Uterus (tissue), 4 donors: Measurements from ENCODE around the gene RBM27. TPM values are rescaled to one million over a fixed set of nuclear protein-coding genes. Genes with fewer than 3 reads are reported as not detected.
"Not testable (repeated sequence)": the region's sequence is repeated elsewhere in the genome, so short reads cannot be mapped to it uniquely, and the experiment has no call there.

Experiments
- DNase-seq, 2 donors: peaks; one replicate each; pipeline ENCODE4 v3.0.0-alpha.2; 2019 to 2020
- H3K27ac ChIP-seq, 2 donors: fragments of 200-600 bp; sonication (generic); 1 replicate in 1 of 2; 2 replicates in 1 of 2; pipeline ENCODE4 v1.5.1; 2016 to 2018
- H3K27me3 ChIP-seq, 2 donors: fragments of 200-600 bp; sonication (generic); one replicate each; pipeline ENCODE4 v1.5.1; 2018 to 2019; ENCODE audit warnings: control low read depth in 1 of 2
- H3K36me3 ChIP-seq, 2 donors: fragments of 200-600 bp; sonication (generic); one replicate each; pipeline ENCODE4 v1.5.1; 2019; ENCODE audit warnings: control low read depth in 1 of 2
- H3K4me1 ChIP-seq, 2 donors: fragments of 200-600 bp; sonication (generic); one replicate each; pipeline ENCODE4 v1.5.1; 2018 to 2019; ENCODE audit warnings: control low read depth in 1 of 2
- H3K4me3 ChIP-seq, 2 donors: fragments of 200-600 bp; sonication (generic); 1 replicate in 1 of 2; 2 replicates in 1 of 2; pipeline ENCODE4 v1.5.1; 2018 to 2019; ENCODE audit warnings: mild to moderate bottlenecking in 1 of 2
- H3K9me3 ChIP-seq, 2 donors: fragments of 200-600 bp; sonication (generic); one replicate each; pipeline ENCODE4 v1.5.1; 2019; ENCODE audit warnings: control low read depth in 1 of 2
- CTCF ChIP-seq, 4 experiments: fragments of 200-600 bp in 2 of 4; fragments of 450-650 bp in 2 of 4; sonication (generic) in 2 of 4; IDR thresholded peaks; one replicate each; pipeline ENCODE4 v1.5.1; 2016 to 2019; ENCODE audit warnings: antibody characterized with exemption in 4 of 4, mild to moderate bottlenecking in 2 of 4, moderate library complexity in 1 of 4
- POLR2A ChIP-seq, 2 donors: fragments of 450-650 bp; IDR thresholded peaks; one replicate each; pipeline ENCODE4 v1.6.1; 2016; ENCODE audit warnings: antibody characterized with exemption in 2 of 2, mild to moderate bottlenecking in 1 of 2, moderate library complexity in 1 of 2
- intact Hi-C: fragments of 100-400 bp; cut with DNase I; formaldehyde crosslinking; loops from one replicate; pipeline ENCODE4 v1.15.1; 2023; ENCODE audit warnings: low total_unique reads
- total RNA-seq, 4 donors: library from RNA; depleted of rRNA in 3 of 4; stranded (reverse); fragments of >200 nt in 3 of 4; gene quantifications; one replicate each; pipeline versions ENCODE4 v1.1.0 to v1.2.4, GENCODE V29; 2014 to 2023
- donor health status: DM: yes; HTN: yes; CAD: no.

The RBM27 gene
- total RNA-seq, 4 donors from 2014 or later = 18.8 to 53.9 (median 29.6) TPM

GRCh38 chr5:146208916-146209522 is 5.6 kb downstream of the RBM27 start:
- Histone ChIP-seq H3K27me3 (no peaks in the 10 kb centered on the region), H3K4me3 (no peak overlapping the region), H3K27ac (no peak overlapping the region), H3K4me1 (peaks cover 6 to 9% of the 10 kb centered on the region in 2 donors), H3K9me3 (no peaks in the 10 kb centered on the region), H3K36me3 (no peaks in the 10 kb centered on the region)
- TF ChIP-seq POLR2A (IDR thresholded peaks at IDR 0.05) (no peak), CTCF (IDR thresholded peaks at IDR 0.05) (no peak)
- intact Hi-C loops = no loop called here
- no peak for DNase-seq

GRCh38 chr5:146209714-146210113 is 6.3 kb downstream of the RBM27 start:
- no peak overlapping the region for H3K27ac ChIP-seq
- H3K4me3 ChIP-seq = no peak overlapping the region
- no peak for DNase-seq
- H3K9me3 ChIP-seq = no peaks in the 10 kb centered on the region
- H3K4me1 ChIP-seq = peaks cover 5 to 9% of the 10 kb centered on the region in 2 donors
- no peak for TF ChIP-seq CTCF (IDR thresholded peaks at IDR 0.05)
- TF ChIP-seq POLR2A (IDR thresholded peaks at IDR 0.05) = no peak
- H3K36me3 ChIP-seq = no peaks in the 10 kb centered on the region
- H3K27me3 ChIP-seq = no peaks in the 10 kb centered on the region
- intact Hi-C loops = no loop called here

GRCh38 chr5:146210810-146211209 is 7.4 kb downstream of the RBM27 start:
- H3K27me3 ChIP-seq, H3K27ac ChIP-seq, DNase-seq, intact Hi-C loops, H3K36me3 ChIP-seq, H3K9me3 ChIP-seq, H3K4me1 ChIP-seq, H3K4me3 ChIP-seq: not testable (repeated sequence)

GRCh38 chr5:146213210-146213826 is 9.9 kb downstream of the RBM27 start:
- DNase-seq = no peak
- Histone ChIP-seq H3K4me1 (peaks cover 0 to 6% of the 10 kb centered on the region in 2 donors), H3K27me3 (no peaks in the 10 kb centered on the region), H3K36me3 (no peaks in the 10 kb centered on the region), H3K4me3 (no peak overlapping the region), H3K9me3 (no peaks in the 10 kb centered on the region), H3K27ac (no peak overlapping the region)
- TF ChIP-seq POLR2A (IDR thresholded peaks at IDR 0.05) = no peak
- TF ChIP-seq CTCF (IDR thresholded peaks at IDR 0.05) = no peak
- intact Hi-C loops = no loop called here

GRCh38 chr5:146214881-146215280 is 11.5 kb downstream of the RBM27 start:
- intact Hi-C loops, H3K9me3 ChIP-seq, H3K4me1 ChIP-seq, H3K27ac ChIP-seq, H3K4me3 ChIP-seq, H3K27me3 ChIP-seq, H3K36me3 ChIP-seq, DNase-seq: not testable (repeated sequence)

GRCh38 chr5:146218168-146218567 is 14.8 kb downstream of the RBM27 start:
- DNase-seq = no peak
- Histone ChIP-seq H3K4me3 (no peak overlapping the region), H3K4me1 (no peaks in the 10 kb centered on the region), H3K27me3 (no peaks in the 10 kb centered on the region), H3K36me3 (no peaks in the 10 kb centered on the region), H3K27ac (no peak overlapping the region), H3K9me3 (no peaks in the 10 kb centered on the region)
- intact Hi-C loops = no loop called here
- TF ChIP-seq CTCF (IDR thresholded peaks at IDR 0.05) = no peak
- no peak for TF ChIP-seq POLR2A (IDR thresholded peaks at IDR 0.05)
